ENCODE data around the gene MAN2B1.
A peak's percentile ranks its signal among the peaks of the same experiment; 100 is the strongest.

The MAN2B1 gene

GRCh38 chr19:12676928-12677327 is 10.4 kb upstream of the MAN2B1 start:
- Histone ChIP-seq H3K27me3 (ENCODE audit: insufficient read depth, low read length, poor library complexity, severe bottlenecking) (no peaks in the 10 kb centered on the region), H3K9ac (ENCODE audit: low read depth, low read length, poor library complexity, severe bottlenecking) (no peak overlapping the region), H3K79me2 (ENCODE audit: insufficient read depth, low read length) (peaks cover 17% of the 10 kb centered on the region), H3F3A (ENCODE audit: low read depth) (peaks cover 4% of the 10 kb centered on the region), H3K4me3 (ENCODE audit: low read length, poor library complexity, severe bottlenecking) (no peak overlapping the region), H3K9me2 (replicated peaks; ENCODE audit: low read depth, low read length) (no peaks in the 10 kb centered on the region), H2AFZ (ENCODE audit: low read length) (no peak overlapping the region), H3K4me2 (ENCODE audit: low read depth, low read length, poor library complexity, severe bottlenecking) (no peak overlapping the region), H4K20me1 (ENCODE audit: insufficient read depth, low read length, poor library complexity, severe bottlenecking) (peaks cover 16% of the 10 kb centered on the region), H3K4me1 (ENCODE audit: insufficient read depth, low read length, poor library complexity, severe bottlenecking) (peaks cover 8% of the 10 kb centered on the region), H3K9me3 (ENCODE audit: insufficient read depth, low read depth, low read length) (no peaks in the 10 kb centered on the region), H3K36me3 (ENCODE audit: insufficient read depth, low read length) (peaks cover 53% of the 10 kb centered on the region; the same call in 1 of the 2 replicates)
- TF ChIP-seq EZH2phosphoT487 (IDR thresholded peaks at IDR 0.05; ENCODE audit: borderline replicate concordance) (no peak), CTCF (conservative IDR thresholded peaks at IDR 0.05; ENCODE audit: low read length) (no peak)

- TF ChIP-seq CTCF (conservative IDR thresholded peaks at IDR 0.05; ENCODE audit: low read length) (peak; percentile 88), EZH2phosphoT487 (IDR thresholded peaks at IDR 0.05; ENCODE audit: borderline replicate concordance) (no peak)
- peaks cover 17% of the 10 kb centered on the region for H3K79me2 ChIP-seq (ENCODE audit: insufficient read depth, low read length)
- no peaks in the 10 kb centered on the region for H3K9me3 ChIP-seq (ENCODE audit: insufficient read depth, low read depth, low read length)
- H4K20me1 ChIP-seq (ENCODE audit: insufficient read depth, low read length, poor library complexity, severe bottlenecking): peaks cover 16% of the 10 kb centered on the region
- peaks cover 53% of the 10 kb centered on the region; the same call in 1 of the 2 replicates for H3K36me3 ChIP-seq (ENCODE audit: insufficient read depth, low read length)
- H2AFZ ChIP-seq (ENCODE audit: low read length): no peak overlapping the region
- H3K9me2 ChIP-seq (replicated peaks; ENCODE audit: low read depth, low read length): no peaks in the 10 kb centered on the region
- H3K4me1 ChIP-seq (ENCODE audit: insufficient read depth, low read length, poor library complexity, severe bottlenecking): peaks cover 8% of the 10 kb centered on the region
- H3K27me3 ChIP-seq (ENCODE audit: insufficient read depth, low read length, poor library complexity, severe bottlenecking): no peaks in the 10 kb centered on the region
- H3K9ac ChIP-seq (ENCODE audit: low read depth, low read length, poor library complexity, severe bottlenecking): no peak overlapping the region
- peaks cover 2% of the 10 kb centered on the region for H3F3A ChIP-seq (ENCODE audit: low read depth)
- H3K4me2 ChIP-seq (ENCODE audit: low read depth, low read length, poor library complexity, severe bottlenecking): no peak overlapping the region
- no peak overlapping the region for H3K4me3 ChIP-seq (ENCODE audit: low read length, poor library complexity, severe bottlenecking)
These were observed 9.8 kb upstream of the MAN2B1 start for GRCh38 chr19:12676384-12676792.

- Histone ChIP-seq H3K4me3 (ENCODE audit: low read length, poor library complexity, severe bottlenecking) (no peak overlapping the region), H2AFZ (ENCODE audit: low read length) (no peak overlapping the region), H3K9me3 (ENCODE audit: insufficient read depth, low read depth, low read length) (no peaks in the 10 kb centered on the region), H4K20me1 (ENCODE audit: insufficient read depth, low read length, poor library complexity, severe bottlenecking) (peaks cover 16% of the 10 kb centered on the region), H3F3A (ENCODE audit: low read depth) (no peaks in the 10 kb centered on the region), H3K4me2 (ENCODE audit: low read depth, low read length, poor library complexity, severe bottlenecking) (no peak overlapping the region), H3K9me2 (replicated peaks; ENCODE audit: low read depth, low read length) (no peaks in the 10 kb centered on the region), H3K9ac (ENCODE audit: low read depth, low read length, poor library complexity, severe bottlenecking) (no peak overlapping the region), H3K27me3 (ENCODE audit: insufficient read depth, low read length, poor library complexity, severe bottlenecking) (no peaks in the 10 kb centered on the region), H3K4me1 (ENCODE audit: insufficient read depth, low read length, poor library complexity, severe bottlenecking) (peaks cover 8% of the 10 kb centered on the region), H3K36me3 (ENCODE audit: insufficient read depth, low read length) (peaks cover 53% of the 10 kb centered on the region; the same call in 1 of the 2 replicates), H3K79me2 (ENCODE audit: insufficient read depth, low read length) (peaks cover 17% of the 10 kb centered on the region)
- TF ChIP-seq EZH2phosphoT487 (IDR thresholded peaks at IDR 0.05; ENCODE audit: borderline replicate concordance) (no peak), CTCF (conservative IDR thresholded peaks at IDR 0.05; ENCODE audit: low read length) (no peak)
These were observed 9.4 kb upstream of the MAN2B1 start for GRCh38 chr19:12675940-12676339.
